Stomach (tissue), 19 donors: ENCODE measurements around the gene AKT2. TPM values are rescaled to one million over a fixed set of nuclear protein-coding genes. Genes with fewer than 3 reads are reported as not detected.
"Not testable (repeated sequence)": the region's sequence is repeated elsewhere in the genome, so short reads cannot be mapped to it uniquely, and the experiment has no call there.

Source experiments
- DNase-seq, 2 donors: peaks; one replicate each; pipeline versions ENCODE4 v3.0.0 to v3.0.0-alpha.2; 2013 to 2019
- H3K27ac ChIP-seq, 5 donors: fragments of 200-600 bp in 4 of 5; sonication (generic) in 4 of 5; one replicate each; pipeline ENCODE4 v1.5.1; 2013 to 2019; ENCODE audit warnings: mild to moderate bottlenecking in 1 of 5, moderate library complexity in 1 of 5
- H3K27me3 ChIP-seq, 3 donors: fragments of 200-600 bp; sonication (generic); one replicate each; pipeline ENCODE4 v1.5.1; 2017 to 2019; ENCODE audit warnings: mixed run types in 1 of 3
- H3K36me3 ChIP-seq, 4 donors: fragments of 200-600 bp; sonication (generic); 1 replicate in 3 of 4; 2 replicates in 1 of 4; pipeline ENCODE4 v1.5.1; 2016 to 2019
- H3K4me1 ChIP-seq, 4 donors: fragments of 200-600 bp; sonication (generic); one replicate each; pipeline ENCODE4 v1.5.1; 2016 to 2019
- H3K4me3 ChIP-seq, 4 donors: fragments of 200-600 bp; sonication (generic) in 3 of 4; one replicate each; pipeline ENCODE4 v1.5.1; 2016 to 2019; ENCODE audit warnings: mild to moderate bottlenecking in 1 of 4
- H3K9me3 ChIP-seq, 4 donors: fragments of 200-600 bp; sonication (generic); one replicate each; pipeline ENCODE4 v1.5.1; 2016 to 2019
- CTCF ChIP-seq, 7 experiments: fragments of 450-650 bp in 4 of 7; fragments of 200-600 bp in 3 of 7; sonication (generic) in 3 of 7; IDR thresholded peaks; one replicate each; pipeline ENCODE4 v1.5.1; 2016 to 2019; ENCODE audit warnings: antibody characterized with exemption in 7 of 7, control low read depth in 2 of 7, mild to moderate bottlenecking in 1 of 7
- EP300 ChIP-seq: sonication (generic); formaldehyde crosslinking; IDR thresholded peaks from one replicate; pipeline ENCODE4 v1.6.1; 2017; ENCODE audit warnings: antibody characterized with exemption
- POLR2A ChIP-seq, 4 donors: fragments of 450-650 bp; IDR thresholded peaks; one replicate each; pipeline ENCODE4 v1.6.1; 2016; ENCODE audit warnings: antibody characterized with exemption in 4 of 4, control low read depth in 2 of 4, mild to moderate bottlenecking in 1 of 4, moderate library complexity in 1 of 4
- POLR2AphosphoS5 ChIP-seq, 3 donors: sonication (generic); formaldehyde crosslinking; IDR thresholded peaks; one replicate each; pipeline ENCODE4 v1.6.1; 2016; ENCODE audit warnings: antibody characterized with exemption in 3 of 3
- WGBS, 5 donors: extraction: QIAGEN DNeasy Blood & Tissue Kit in 3 of 5; methylation state at CpG; one replicate each; pipeline versions ENCODE4 v1.1.5 to v1.1.7; 2013 to 2018; 5-methylcytosine and 5-hydroxymethylcytosine counted together
- intact Hi-C: fragments of 100-400 bp; cut with DNase I; formaldehyde crosslinking; loops from one replicate; pipeline ENCODE4 v1.15.1; 2023; ENCODE audit warnings: low total_unique reads
- long read RNA-seq, 10 donors: transcript quantifications; one replicate each; lab custom pipeline, GENCODE V29; 2026
- polyA plus RNA-seq, 3 donors: library from polyadenylated mRNA; stranded (reverse); fragments of 200-250 nt; gene quantifications; one replicate each; pipeline ENCODE4 v1.2.3, GENCODE V29; 2013
- total RNA-seq, 5 donors: library from RNA; depleted of rRNA; stranded (reverse); fragments of >200 nt; gene quantifications; one replicate each; pipeline versions ENCODE4 v1.1.0 to v1.2.3, GENCODE V29; 2014 to 2016
- donor health status: healthy with polysubstance abuse.
- donor health status: Bipolar disorder and iron deficiency.
- donor health status: healthy.

AKT2 gene
- total RNA-seq (100 to 1,000 TPM in 3 of 5 donors, 10 to 100 TPM in 2; 71.8 to 227 (median 104) TPM), polyA plus RNA-seq (10 to 100 TPM; 26.0 to 42.5 (median 37.6) TPM)
- long read RNA-seq, donor 1, full-length matches to known transcripts = 8 of 8 reads
- long read RNA-seq, donor 1, partial matches to known transcripts = 0 of 8 reads
- long read RNA-seq, donor 1, other reads (novel, unspliced or antisense) = 0 of 8 reads
- long read RNA-seq, donor 2, full-length matches to known transcripts = 10 of 15 reads
- long read RNA-seq, donor 2, partial matches to known transcripts = 0 of 15 reads
- long read RNA-seq, donor 2, other reads (novel, unspliced or antisense) = 5 of 15 reads
- long read RNA-seq, donor 3, full-length matches to known transcripts = 6 of 14 reads
- long read RNA-seq, donor 3, partial matches to known transcripts = 8 of 14 reads
- long read RNA-seq, donor 3, other reads (novel, unspliced or antisense) = 0 of 14 reads
- long read RNA-seq, donor 4 = 0 reads
- long read RNA-seq, donor 5, full-length matches to known transcripts = 15 of 44 reads
- long read RNA-seq, donor 5, partial matches to known transcripts = 29 of 44 reads
- long read RNA-seq, donor 5, other reads (novel, unspliced or antisense) = 0 of 44 reads
- long read RNA-seq, donor 6, full-length matches to known transcripts = 23 of 38 reads
- long read RNA-seq, donor 6, partial matches to known transcripts = 15 of 38 reads
- long read RNA-seq, donor 6, other reads (novel, unspliced or antisense) = 0 of 38 reads
- long read RNA-seq, donor 7, full-length matches to known transcripts = 10 of 24 reads
- long read RNA-seq, donor 7, partial matches to known transcripts = 14 of 24 reads
- long read RNA-seq, donor 7, other reads (novel, unspliced or antisense) = 0 of 24 reads
- long read RNA-seq, donor 8, full-length matches to known transcripts = 12 of 38 reads
- long read RNA-seq, donor 8, partial matches to known transcripts = 26 of 38 reads
- long read RNA-seq, donor 8, other reads (novel, unspliced or antisense) = 0 of 38 reads
- long read RNA-seq, donor 9, full-length matches to known transcripts = 7 of 20 reads
- long read RNA-seq, donor 9, partial matches to known transcripts = 13 of 20 reads
- long read RNA-seq, donor 9, other reads (novel, unspliced or antisense) = 0 of 20 reads
- long read RNA-seq, donor 10, full-length matches to known transcripts = 4 of 10 reads
- long read RNA-seq, donor 10, partial matches to known transcripts = 6 of 10 reads
- long read RNA-seq, donor 10, other reads (novel, unspliced or antisense) = 0 of 10 reads

GRCh38 chr19:40284501-40285352 lies at the start of gene AKT2:
Gene AKT2, minus strand, starts transcription at chr19:40285345. Its CDS starts 20,078 bp downstream, at chr19:40265267.
- Histone ChIP-seq H3K4me1 (peaks cover 39 to 59% (median 54%) of the 10 kb centered on the region in 4 donors), H3K27me3 (no peaks in the 10 kb centered on the region), H3K27ac (peak within 1 kb of the TSS; percentile 94 to 97 (median 97)), H3K9me3 (no peaks in the 10 kb centered on the region), H3K36me3 (peaks cover 0 to 12% (median 4%) of the 10 kb centered on the region in 4 donors), H3K4me3 (peak within 1 kb of the TSS; percentile 94 to 99 (median 96))
- WGBS, 5 donors = 0 to 1% (median 1%) methylated on average over 22 to 84 of the region's 84 CpGs
- intact Hi-C loops = no loop called here
- TF ChIP-seq EP300 (no peak), POLR2A (IDR thresholded peaks at IDR 0.05) (no peak), POLR2AphosphoS5 (IDR thresholded peaks at IDR 0.05) (no peak), CTCF (IDR thresholded peaks at IDR 0.05) (no peak)
- DNase-seq = peak in 1 of 2 donors; percentile 92

GRCh38 chr19:40333083-40333482 lies 47.9 kb upstream of the AKT2 start:
- H3K27me3 ChIP-seq, H3K4me1 ChIP-seq, H3K27ac ChIP-seq, DNase-seq, intact Hi-C loops, H3K9me3 ChIP-seq, H3K4me3 ChIP-seq: not testable (repeated sequence)
- 93 to 98% (median 96%) methylated on average over 6 of the region's 6 CpGs for WGBS, 5 donors
- H3K36me3 ChIP-seq = peaks cover 42 to 91% (median 88%) of the 10 kb centered on the region in 4 donors

- peaks cover 46 to 93% (median 90%) of the 10 kb centered on the region in 4 donors for H3K36me3 ChIP-seq
- DNase-seq = no peak
- TF ChIP-seq POLR2AphosphoS5 (IDR thresholded peaks at IDR 0.05) = no peak
- no peak for TF ChIP-seq POLR2A (IDR thresholded peaks at IDR 0.05)
- no peak for TF ChIP-seq CTCF (IDR thresholded peaks at IDR 0.05)
- TF ChIP-seq EP300 = no peak
- H3K4me3 ChIP-seq = no peak overlapping the region
- no peaks in the 10 kb centered on the region for H3K4me1 ChIP-seq
- H3K9me3 ChIP-seq = no peaks in the 10 kb centered on the region
- 79 to 94% (median 82%) methylated on average over 6 of the region's 6 CpGs for WGBS, 5 donors
- no peaks in the 10 kb centered on the region for H3K27me3 ChIP-seq
- intact Hi-C loops = no loop called here
- H3K27ac ChIP-seq = no peak overlapping the region
These were observed 47.5 kb upstream of the AKT2 start for GRCh38 chr19:40332669-40333068.

- H3K9me3 ChIP-seq = no peaks in the 10 kb centered on the region
- peaks cover 57 to 100% (median 97%) of the 10 kb centered on the region in 4 donors for H3K36me3 ChIP-seq
- H3K4me3 ChIP-seq = no peak overlapping the region
- DNase-seq = no peak
- no peaks in the 10 kb centered on the region for H3K4me1 ChIP-seq
- H3K27me3 ChIP-seq = no peaks in the 10 kb centered on the region
- 84 to 96% (median 94%) methylated on average over 5 of the region's 5 CpGs for WGBS, 5 donors
- no peak overlapping the region for H3K27ac ChIP-seq
- intact Hi-C loops = no loop called here
- TF ChIP-seq EP300 (no peak), POLR2A (IDR thresholded peaks at IDR 0.05) (no peak), CTCF (IDR thresholded peaks at IDR 0.05) (no peak), POLR2AphosphoS5 (IDR thresholded peaks at IDR 0.05) (no peak)
These were observed 45.9 kb upstream of the AKT2 start for GRCh38 chr19:40331052-40331451.
